22Rv1 (cell line): ENCODE results near the gene VPS11.

Experiments
- CTCF ChIP-seq: fragments of 450-650 bp; IDR thresholded peaks from 2 replicates; pipeline ENCODE4 v1.5.1; 2017; ENCODE audit warnings: mild to moderate bottlenecking
- ZFX ChIP-seq: fragments of 450-650 bp; IDR thresholded peaks from 2 replicates; pipeline ENCODE4 v1.6.1; 2017; ENCODE audit warnings: antibody characterized with exemption, borderline replicate concordance

DNA sequence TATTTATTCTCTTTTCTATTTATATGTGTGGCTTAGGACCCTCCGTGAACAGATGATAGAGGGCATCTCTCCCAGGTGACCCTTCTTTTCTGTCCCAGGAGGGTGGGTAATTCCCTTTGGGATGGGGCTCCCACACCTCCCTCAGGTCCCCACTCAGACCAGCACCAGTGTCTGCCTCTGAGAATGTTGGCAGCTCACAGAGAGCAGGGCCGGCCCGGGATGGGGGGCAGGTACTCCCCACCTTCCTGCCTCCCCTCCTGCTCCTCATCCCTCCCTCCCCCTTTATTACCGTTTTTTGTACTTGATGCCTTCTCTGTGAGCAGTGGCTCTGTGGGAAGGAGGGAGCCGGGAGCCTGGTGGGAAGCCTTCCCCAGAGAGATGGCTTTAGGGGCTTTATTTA lies 49.0 kb downstream of the VPS11 start:
- TF ChIP-seq CTCF (no peak), ZFX (no peak)
